Measurements from ENCODE around the gene F12.

Gene F12

GRCh38 chr5:177410575-177410974 is 1.2 kb upstream of the F12 start:
- no peak for DNase-seq

- DNase-seq: no peak
These were observed 3.6 kb downstream of the F12 start for GRCh38 chr5:177405805-177406204.

- DNase-seq: no peak
These were observed 4.1 kb downstream of the F12 start for GRCh38 chr5:177405312-177405711.

- DNase-seq: no peak
These were observed 4.7 kb downstream of the F12 start for GRCh38 chr5:177404641-177405179.

GRCh38 chr5:177403792-177404640 is 5.3 kb downstream of the F12 start:
- DNase-seq: peak; percentile 83 to 87

- peak; percentile 38 to 51 for DNase-seq
These were observed 6.1 kb downstream of the F12 start for GRCh38 chr5:177403102-177403791.

GRCh38 chr5:177402271-177403043 is 6.9 kb downstream of the F12 start:
- DNase-seq: peak; percentile 70 to 71

GRCh38 chr5:177399997-177400868 is 9.1 kb downstream of the F12 start, which contains the start of gene PFN3:
Gene PFN3, minus strand, starts transcription at chr5:177400661. Its CDS starts 85 bp downstream, at chr5:177400576.
- no peak for DNase-seq

- no peak for DNase-seq
These were observed 11.4 kb downstream of the F12 start for GRCh38 chr5:177397875-177398390.

GRCh38 chr5:177396807-177397206 is 12.6 kb downstream of the F12 start:
- no peak for DNase-seq

GRCh38 chr5:177396078-177396477 is 13.3 kb downstream of the F12 start:
- DNase-seq: no peak

GRCh38 chr5:177393990-177394389 is 15.4 kb downstream of the F12 start:
- DNase-seq: no peak

GRCh38 chr5:177393206-177393765 is 16.1 kb downstream of the F12 start:
- DNase-seq: no peak

- no peak for DNase-seq
These were observed 16.6 kb downstream of the F12 start for GRCh38 chr5:177392765-177393164.

GRCh38 chr5:177390363-177391300 is 18.7 kb downstream of the F12 start:
- peak; percentile 78 to 87 for DNase-seq

GRCh38 chr5:177389241-177390169 is 19.9 kb downstream of the F12 start:
- peak; percentile 55 to 56 for DNase-seq

GRCh38 chr5:177388521-177389052 is 20.8 kb downstream of the F12 start:
- DNase-seq: no peak

- DNase-seq: no peak
These were observed 22.0 kb downstream of the F12 start for GRCh38 chr5:177387405-177387804.

GRCh38 chr5:177386542-177386941 is 22.8 kb downstream of the F12 start:
- no peak for DNase-seq

Measured in activated CD4-positive, alpha-beta T cell treated with anti-CD3 and anti-CD28 coated beads for 4 hours (primary cell).